HUES48 (cell line): ENCODE data around the gene SERAC1.

Experiments
- H3K27ac ChIP-seq: one replicate; pipeline ENCODE4 v1.7.0; 2013; ENCODE audit warnings: low read depth, low read length, inconsistent platforms
- H3K27me3 ChIP-seq: 2 replicates; pipeline ENCODE4 v1.6.1; 2013; ENCODE audit warnings: mild to moderate bottlenecking, low read length; ENCODE audit not compliant: control insufficient read depth, insufficient read depth
- H3K36me3 ChIP-seq: 2 replicates; pipeline ENCODE4 v1.6.1; 2013; ENCODE audit warnings: low read length; ENCODE audit not compliant: control insufficient read depth, insufficient read depth
- H3K4me1 ChIP-seq: 2 replicates; pipeline ENCODE4 v1.6.1; 2013; ENCODE audit warnings: mild to moderate bottlenecking, low read length; ENCODE audit not compliant: control insufficient read depth, insufficient read depth
- H3K4me3 ChIP-seq: 2 replicates; pipeline ENCODE4 v1.5.1; 2013; ENCODE audit warnings: mild to moderate bottlenecking, low read depth, low read length
- H3K9ac ChIP-seq: 2 replicates; pipeline ENCODE4 v1.6.1; 2013; ENCODE audit warnings: mild to moderate bottlenecking, low read depth, low read length, moderate library complexity
- H3K9me3 ChIP-seq: 2 replicates; pipeline ENCODE4 v1.6.1; 2013; ENCODE audit warnings: low read length; ENCODE audit not compliant: control insufficient read depth, insufficient read depth

Gene SERAC1

DNA sequence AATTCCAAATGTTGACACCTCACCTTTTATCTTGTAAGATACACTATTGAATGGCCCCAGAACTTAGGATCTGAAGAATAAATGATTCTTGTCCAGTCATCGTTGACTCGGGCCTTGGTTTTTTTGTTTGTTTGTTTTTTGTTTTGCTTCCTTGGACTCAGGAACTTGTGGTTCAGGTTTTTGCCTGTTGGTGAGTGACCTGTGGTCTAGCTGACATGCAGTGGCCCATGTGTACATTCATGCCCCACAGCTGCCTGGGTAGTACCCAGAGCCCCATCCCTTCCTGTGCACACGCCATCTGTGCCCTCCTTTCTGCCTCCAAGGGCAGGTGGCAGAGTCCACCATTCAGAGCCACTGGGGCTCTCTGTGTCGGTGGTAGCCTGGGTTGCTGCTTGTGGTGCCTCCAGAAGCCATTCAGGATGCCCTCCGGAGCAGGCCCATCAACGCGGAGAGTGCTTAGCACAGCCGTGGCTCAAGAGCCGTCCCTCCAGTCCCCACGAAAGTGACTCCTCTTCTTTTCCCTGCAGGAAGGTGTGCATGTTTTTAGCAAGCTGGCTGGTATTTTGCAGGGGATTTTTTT is 100.5 kb downstream of the SERAC1 start:
- no peak overlapping the region for H3K27ac ChIP-seq
- no peaks in the 10 kb centered on the region for H3K9me3 ChIP-seq
- no peak overlapping the region for H3K9ac ChIP-seq
- peaks cover 19% of the 10 kb centered on the region for H3K36me3 ChIP-seq
- no peaks in the 10 kb centered on the region for H3K27me3 ChIP-seq
- H3K4me1 ChIP-seq = no peaks in the 10 kb centered on the region
- no peak overlapping the region for H3K4me3 ChIP-seq

DNA sequence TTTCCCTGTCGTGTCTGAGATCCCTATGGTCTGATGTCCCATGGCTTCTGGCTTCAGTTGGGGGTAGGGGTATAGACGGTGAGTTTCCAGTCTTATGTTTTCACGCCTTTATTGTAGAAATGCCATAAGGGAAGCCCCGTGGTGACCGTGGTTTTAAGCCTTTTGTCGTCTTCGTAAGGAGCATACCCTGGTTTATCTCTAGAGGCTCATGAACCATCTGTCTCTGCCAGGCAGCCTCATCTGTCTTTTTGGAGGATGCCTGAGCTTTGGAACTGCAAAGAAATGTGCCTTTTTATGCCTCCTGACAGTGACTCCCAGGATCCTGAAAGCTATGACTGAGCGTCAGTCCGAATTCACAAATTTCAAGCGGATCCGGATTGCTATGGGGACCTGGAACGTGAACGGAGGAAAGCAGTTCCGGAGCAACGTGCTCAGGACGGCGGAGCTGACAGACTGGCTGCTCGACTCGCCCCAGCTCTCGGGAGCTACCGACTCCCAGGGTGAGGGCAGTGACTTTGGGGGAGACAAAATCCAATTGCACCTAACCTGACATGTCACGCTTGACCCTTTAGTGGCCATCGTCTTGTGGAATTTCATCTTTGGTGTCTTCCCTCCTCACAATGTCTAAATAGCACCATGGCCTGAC is 101.8 kb downstream of the SERAC1 start:
- Histone ChIP-seq H3K36me3 (peaks cover 19% of the 10 kb centered on the region), H3K27me3 (no peaks in the 10 kb centered on the region), H3K9me3 (no peaks in the 10 kb centered on the region), H3K27ac (no peak overlapping the region), H3K4me3 (no peak overlapping the region), H3K9ac (no peak overlapping the region), H3K4me1 (no peaks in the 10 kb centered on the region)

DNA sequence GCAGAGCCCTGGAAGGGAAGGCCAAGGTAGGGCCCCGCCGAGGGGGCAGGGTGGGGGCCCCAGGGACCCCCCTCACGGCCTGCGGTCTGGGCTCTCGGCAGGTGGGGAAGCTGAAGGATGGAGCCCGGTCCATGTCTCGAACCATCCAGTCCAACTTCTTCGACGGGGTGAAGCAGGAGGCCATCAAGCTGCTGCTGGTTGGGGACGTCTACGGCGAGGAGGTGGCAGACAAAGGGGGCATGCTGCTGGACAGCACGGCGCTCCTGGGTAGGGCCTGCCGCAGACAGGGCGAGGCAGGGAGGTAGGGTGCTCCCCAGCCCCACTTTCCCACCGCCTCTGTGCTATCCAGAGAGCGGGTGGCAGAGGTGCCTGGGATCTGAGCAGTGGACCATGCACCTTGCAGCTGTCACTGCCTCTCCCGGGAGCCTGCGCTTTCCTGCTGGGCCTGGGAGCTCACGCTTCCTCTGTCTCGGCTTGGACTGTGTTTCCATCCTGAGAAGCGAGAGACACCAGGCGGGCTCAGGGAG is 103.3 kb downstream of the SERAC1 start:
- Histone ChIP-seq H3K27me3 (no peaks in the 10 kb centered on the region), H3K9me3 (no peaks in the 10 kb centered on the region), H3K4me1 (no peaks in the 10 kb centered on the region), H3K9ac (no peak overlapping the region), H3K36me3 (peaks cover 18% of the 10 kb centered on the region), H3K27ac (no peak overlapping the region), H3K4me3 (no peak overlapping the region)

DNA sequence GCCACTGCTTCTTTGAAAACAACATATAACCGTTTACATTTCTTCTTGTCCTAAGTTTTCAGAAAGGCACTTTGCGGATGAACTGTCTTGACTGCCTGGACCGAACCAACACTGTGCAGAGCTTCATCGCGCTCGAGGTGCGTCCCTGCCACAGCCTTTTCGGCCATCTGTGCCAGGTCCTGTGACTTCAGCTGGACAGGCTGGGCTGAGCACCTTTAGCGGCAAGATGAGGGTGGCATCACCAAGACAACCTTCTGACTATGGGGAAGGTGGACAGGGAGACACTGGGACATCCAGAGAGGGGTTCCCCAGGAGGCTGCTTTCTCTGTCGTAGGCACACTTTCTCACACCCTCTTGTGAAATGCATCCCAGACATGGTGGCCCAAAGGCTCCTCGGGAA is 104.3 kb downstream of the SERAC1 start:
- Histone ChIP-seq H3K9me3 (no peaks in the 10 kb centered on the region), H3K27ac (no peak overlapping the region), H3K9ac (no peak overlapping the region), H3K36me3 (peaks cover 14% of the 10 kb centered on the region), H3K4me1 (no peaks in the 10 kb centered on the region), H3K4me3 (no peak overlapping the region), H3K27me3 (no peaks in the 10 kb centered on the region)

DNA sequence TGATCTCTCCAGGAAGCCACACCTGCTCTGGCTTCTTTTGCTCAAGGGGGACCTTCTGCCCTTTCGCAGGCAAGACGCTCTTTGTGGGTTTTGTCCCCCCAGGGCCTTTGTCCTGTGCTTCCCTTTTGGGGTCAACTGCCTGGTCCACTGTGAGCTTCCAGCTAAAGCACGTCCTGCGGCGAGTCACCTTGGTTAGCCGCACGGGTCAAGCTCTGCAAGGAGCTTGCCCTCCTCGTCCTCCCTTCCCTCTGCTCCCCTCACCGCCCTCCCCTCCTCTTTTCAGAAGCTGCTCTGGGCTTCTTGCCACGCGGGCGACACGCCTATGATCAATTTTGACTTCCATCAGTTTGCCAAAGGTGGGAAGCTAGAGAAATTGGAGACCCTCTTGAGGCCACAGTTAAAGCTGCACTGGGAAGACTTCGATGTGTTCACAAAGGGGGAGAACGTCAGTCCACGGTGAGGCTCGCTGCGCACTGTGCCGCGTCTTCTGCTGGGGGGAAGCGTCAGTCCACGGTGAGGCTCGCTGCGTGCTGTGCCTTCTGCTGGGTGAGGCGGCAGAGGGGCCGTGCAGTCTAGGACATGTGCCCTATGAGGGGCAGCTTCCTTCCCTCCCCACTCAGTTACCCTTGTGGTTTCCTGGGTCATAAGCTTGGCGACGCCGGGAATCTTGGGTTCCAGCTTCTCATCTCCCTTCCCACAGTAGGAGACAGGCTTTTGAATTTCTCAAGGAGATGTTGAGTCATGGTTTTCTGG is 106.2 kb downstream of the SERAC1 start:
- Histone ChIP-seq H3K9ac (no peak overlapping the region), H3K4me1 (no peaks in the 10 kb centered on the region), H3K27ac (no peak overlapping the region)

DNA sequence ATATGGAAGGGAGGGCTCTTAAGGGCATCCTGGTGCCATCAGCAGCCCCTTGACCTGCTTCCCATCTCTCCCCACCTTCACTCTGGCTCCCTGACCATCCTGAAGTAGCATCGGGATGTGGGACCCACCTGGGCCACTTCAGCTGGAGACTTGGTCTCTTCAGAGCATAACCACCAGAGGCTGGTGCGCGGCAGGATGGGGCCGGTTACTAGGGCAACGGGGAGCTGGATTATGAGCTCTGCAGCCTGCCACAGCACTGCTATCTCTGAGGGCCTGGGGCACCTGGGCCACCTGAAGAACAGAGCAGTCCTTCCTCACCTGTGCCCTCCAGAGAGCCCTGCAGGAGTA is 106.7 kb downstream of the SERAC1 start:
- H3K4me3 ChIP-seq = no peak overlapping the region
- no peaks in the 10 kb centered on the region for H3K9me3 ChIP-seq
- H3K4me1 ChIP-seq = no peaks in the 10 kb centered on the region
- H3K27me3 ChIP-seq = no peaks in the 10 kb centered on the region
- H3K36me3 ChIP-seq = peaks cover 10% of the 10 kb centered on the region; the same call in 1 of the 2 replicates
- H3K27ac ChIP-seq = no peak overlapping the region
- no peak overlapping the region for H3K9ac ChIP-seq

More for the DNA sequence above, 106.2 kb downstream of the SERAC1 start:
- Histone ChIP-seq H3K36me3 (peaks cover 14% of the 10 kb centered on the region), H3K27me3 (no peaks in the 10 kb centered on the region), H3K9me3 (no peaks in the 10 kb centered on the region), H3K4me3 (no peak overlapping the region)

DNA sequence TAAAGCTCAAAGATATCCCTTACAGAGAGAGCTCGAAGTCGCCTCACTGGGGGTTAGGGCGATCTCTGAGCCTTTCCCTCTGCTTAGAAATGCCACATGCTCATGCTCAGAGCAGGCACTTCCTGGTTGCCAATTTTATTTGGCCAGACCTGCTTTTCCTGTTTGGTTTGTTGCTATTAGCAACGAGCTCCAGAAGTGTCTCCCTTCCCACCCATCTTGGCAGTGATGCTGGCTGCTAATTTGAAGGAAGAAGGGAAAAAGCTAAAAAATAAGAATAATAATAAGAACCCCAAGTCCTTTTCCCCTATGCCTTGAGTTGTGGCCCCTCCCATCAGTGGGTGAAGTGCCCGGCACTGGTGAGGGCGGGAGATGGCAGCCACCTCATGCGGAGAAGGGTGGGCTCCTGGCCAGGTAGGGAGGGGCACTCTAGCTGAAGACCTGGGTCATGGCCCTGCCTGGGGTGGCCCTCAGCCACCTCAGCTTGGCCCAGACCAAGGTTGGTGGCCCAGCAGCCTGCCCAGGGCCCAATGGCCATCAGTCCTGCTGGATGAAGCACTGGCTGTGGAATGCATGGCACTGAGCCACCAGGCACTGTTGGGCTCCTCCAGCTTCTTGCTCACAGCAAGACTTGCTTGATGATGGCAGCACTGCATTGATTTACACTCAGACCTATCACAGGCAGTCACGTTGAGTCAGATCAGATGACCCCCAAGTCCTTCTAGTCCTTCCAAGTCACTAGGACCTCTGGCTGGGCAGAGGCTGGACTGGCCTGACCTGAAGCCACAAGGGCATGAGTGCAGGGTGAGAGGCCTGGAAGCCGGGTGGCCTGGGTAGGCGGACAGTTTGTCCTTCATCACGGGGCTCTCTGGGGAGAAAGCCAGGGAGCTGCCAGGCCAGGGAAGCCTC is 107.4 kb downstream of the SERAC1 start:
- Histone ChIP-seq H3K9ac (no peak overlapping the region), H3K36me3 (peaks cover 5% of the 10 kb centered on the region; the same call in 1 of the 2 replicates), H3K27me3 (no peaks in the 10 kb centered on the region), H3K4me1 (no peaks in the 10 kb centered on the region), H3K4me3 (no peak overlapping the region), H3K27ac (no peak overlapping the region), H3K9me3 (no peaks in the 10 kb centered on the region)
